SK-N-MC (cell line): ENCODE results near the gene CROCC2.
A peak's percentile ranks its signal among the peaks of the same experiment; 100 is the strongest.

ENCODE experiments used
- DNase-seq: peaks from one replicate; pipeline ENCODE4 v3.0.0-alpha.2; 2011; ENCODE audit warnings: low read depth, low spot score
- H3K27ac ChIP-seq: fragments of 200-600 bp; sonication (generic); 2 replicates; pipeline ENCODE4 v1.5.1; 2016; ENCODE audit warnings: mixed run types
- H3K36me3 ChIP-seq: fragments of 200-600 bp; sonication (generic); 2 replicates; pipeline ENCODE4 v1.6.1; 2017; ENCODE audit warnings: antibody characterized with exemption, low read length, mixed read lengths; ENCODE audit not compliant: insufficient read depth
- H3K4me3 ChIP-seq: fragments of 200-600 bp; sonication (generic); 2 replicates; pipeline ENCODE4 v1.5.1; 2016
- H3K9ac ChIP-seq: fragments of 200-600 bp; sonication (generic); 2 replicates; pipeline ENCODE4 v1.8.0; 2017; ENCODE audit warnings: mixed run types, mixed read lengths; ENCODE audit not compliant: insufficient read length
- H3K9me3 ChIP-seq: fragments of 200-600 bp; sonication (generic); 2 replicates; pipeline ENCODE4 v1.6.1; 2017; ENCODE audit warnings: low read depth, mild to moderate bottlenecking, antibody characterized with exemption, low read length, moderate library complexity, mixed read lengths
- EZH2 ChIP-seq: fragments of 200-600 bp; sonication (generic); IDR thresholded peaks from one replicate; pipeline ENCODE4 v1.6.1; 2017; ENCODE audit warnings: antibody characterized with exemption
- FOXP2 ChIP-seq: optimal IDR thresholded peaks from 2 replicates; pipeline ENCODE3; 2011; ENCODE audit warnings: mild to moderate bottlenecking, moderate library complexity; ENCODE audit not compliant: insufficient read depth; ENCODE audit errors: extremely low read length, control extremely low read depth
- POLR2AphosphoS5 ChIP-seq: IDR thresholded peaks from 2 replicates; pipeline ENCODE4 v1.6.1; 2012; ENCODE audit warnings: mild to moderate bottlenecking, low read depth, low read length, borderline replicate concordance

Gene CROCC2

DNA sequence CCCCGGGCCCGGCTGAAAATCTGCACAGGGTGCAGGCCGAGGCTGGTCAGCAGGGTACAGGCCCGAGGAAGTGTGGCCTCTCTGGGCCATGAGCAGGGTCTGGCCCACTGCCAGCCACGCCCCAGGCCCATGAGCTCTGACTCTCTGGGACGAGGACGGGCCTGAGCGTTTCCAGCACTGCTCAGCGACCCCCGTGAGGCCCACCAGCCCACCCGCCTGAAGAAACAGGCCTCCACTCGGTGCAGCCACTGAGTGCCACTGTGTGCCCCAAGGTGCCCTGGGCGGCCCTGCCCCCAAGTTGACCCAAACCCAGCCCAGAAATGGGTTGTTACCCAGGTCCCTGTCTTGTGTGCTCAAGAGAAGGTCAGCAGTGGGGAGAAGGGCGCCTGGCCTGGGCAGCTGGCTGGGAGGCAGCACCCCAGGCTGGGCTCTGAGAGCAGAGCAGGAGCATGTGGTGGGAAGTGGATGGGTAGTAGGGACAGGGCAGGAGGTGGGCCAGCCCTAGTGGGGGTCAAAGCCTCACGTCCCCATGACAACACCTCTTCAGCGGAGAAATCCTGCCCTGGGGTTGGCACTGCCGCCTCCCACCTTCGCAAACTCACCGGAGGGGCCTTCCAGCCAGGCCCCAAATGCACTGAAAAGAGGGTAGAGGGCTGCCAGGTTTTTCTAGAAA, 90.2 kb downstream of the CROCC2 start:
- no peak for DNase-seq
- no peak overlapping the region for H3K27ac ChIP-seq

DNA sequence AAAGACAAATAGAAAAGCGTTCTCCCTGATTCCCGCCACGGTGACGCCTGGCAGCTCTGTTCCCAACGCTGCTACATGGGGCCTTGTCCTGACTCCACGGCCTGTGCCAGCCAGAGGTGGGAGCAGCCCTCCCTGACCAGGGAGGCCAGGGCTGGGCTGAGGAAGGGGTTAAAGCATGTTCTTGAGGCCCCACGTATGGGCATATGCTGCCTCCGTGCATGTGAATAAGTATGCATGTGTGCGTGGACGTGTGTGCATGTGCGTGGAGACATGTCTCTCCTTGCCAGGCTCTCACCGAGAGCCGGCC, 90.7 kb downstream of the CROCC2 start:
- Histone ChIP-seq H3K9me3 (no peaks in the 10 kb centered on the region), H3K36me3 (no peaks in the 10 kb centered on the region), H3K27ac (no peak overlapping the region), H3K4me3 (no peak overlapping the region), H3K9ac (peak overlapping the region; percentile 32)
- DNase-seq, result no peak
- TF ChIP-seq EZH2 (no peak), FOXP2 (no peak), POLR2AphosphoS5 (no peak)

More for the DNA sequence above, 90.2 kb downstream of the CROCC2 start:
- no peak for TF ChIP-seq POLR2AphosphoS5
- TF ChIP-seq EZH2, result no peak
- no peak for TF ChIP-seq FOXP2
- Histone ChIP-seq H3K4me3 (no peak overlapping the region), H3K36me3 (no peaks in the 10 kb centered on the region), H3K9me3 (no peaks in the 10 kb centered on the region), H3K9ac (peak overlapping the region; percentile 41)

- H3K36me3 ChIP-seq, result no peaks in the 10 kb centered on the region
- H3K9me3 ChIP-seq, result no peaks in the 10 kb centered on the region
- H3K27ac ChIP-seq, result 0 out of 2 replicates have a peak overlapping the region, but pooled peaks have one; percentile 2
- no peak for TF ChIP-seq EZH2
- no peak for TF ChIP-seq POLR2AphosphoS5
- no peak for TF ChIP-seq FOXP2
- H3K9ac ChIP-seq, result no peak overlapping the region
- H3K4me3 ChIP-seq, result no peak overlapping the region
- no peak for DNase-seq
Observed at GRCh38 chr2:240997141-240997855, 91.2 kb downstream of the CROCC2 start.

GRCh38 chr2:240997856-240998705, 91.9 kb downstream of the CROCC2 start, which contains the start of gene SNED1:
SNED1 (plus strand) TSS chr2:240998618; CDS start chr2:240998838, 220 bp downstream.
- H3K9me3 ChIP-seq, result no peaks in the 10 kb centered on the region
- TF ChIP-seq POLR2AphosphoS5, result no peak
- TF ChIP-seq FOXP2, result no peak
- no peak for TF ChIP-seq EZH2
- no peak for DNase-seq
- H3K4me3 ChIP-seq, result no peak within 1 kb of the TSS
- 0 out of 2 replicates have a peak within 1 kb of the TSS, but pooled peaks have one; percentile 2 for H3K27ac ChIP-seq
- H3K36me3 ChIP-seq, result no peaks in the 10 kb centered on the region
- H3K9ac ChIP-seq, result no peak within 1 kb of the TSS

- no peaks in the 10 kb centered on the region for H3K36me3 ChIP-seq
- no peak for DNase-seq
- no peaks in the 10 kb centered on the region for H3K9me3 ChIP-seq
- no peak overlapping the region for H3K9ac ChIP-seq
- H3K27ac ChIP-seq, result no peak overlapping the region
- no peak overlapping the region for H3K4me3 ChIP-seq
- TF ChIP-seq FOXP2 (no peak), EZH2 (no peak), POLR2AphosphoS5 (no peak)
Observed at GRCh38 chr2:240998706-240998994, 92.5 kb downstream of the CROCC2 start.

- no peak overlapping the region for H3K9ac ChIP-seq
- no peak for DNase-seq
- H3K4me3 ChIP-seq, result no peak overlapping the region
- no peaks in the 10 kb centered on the region for H3K36me3 ChIP-seq
- no peak for TF ChIP-seq FOXP2
- no peak for TF ChIP-seq EZH2
- TF ChIP-seq POLR2AphosphoS5, result no peak
- H3K27ac ChIP-seq, result no peak overlapping the region
- H3K9me3 ChIP-seq, result 0 out of 2 replicates have a peak, but pooled peaks cover 4% of the 10 kb centered on the region
Observed at GRCh38 chr2:240998995-240999791, 93.1 kb downstream of the CROCC2 start.

GRCh38 chr2:240999873-241000541, 93.9 kb downstream of the CROCC2 start:
- Histone ChIP-seq H3K4me3 (no peak overlapping the region), H3K9me3 (0 out of 2 replicates have a peak, but pooled peaks cover 4% of the 10 kb centered on the region), H3K36me3 (no peaks in the 10 kb centered on the region), H3K9ac (no peak overlapping the region), H3K27ac (no peak overlapping the region)
- no peak for DNase-seq
- TF ChIP-seq FOXP2 (no peak), POLR2AphosphoS5 (no peak), EZH2 (no peak)
